Esophagus muscularis mucosa (tissue), 4 donors: ENCODE measurements around the gene ELAVL1. TPM values are rescaled to one million over a fixed set of nuclear protein-coding genes. Genes with fewer than 3 reads are reported as not detected.

Experiments used
- total RNA-seq, 4 donors: library from RNA; depleted of rRNA; stranded (reverse); fragments of >200 nt; gene quantifications; one replicate each; pipeline versions ENCODE4 v1.1.0 to v1.2.1, GENCODE V29; 2016

The ELAVL1 gene
- total RNA-seq, 4 donors from 2014 or later = 27.0 to 49.1 (median 38.3) TPM

Other genes starting within 250 kb of the ELAVL1 start
- not detected for gene CLEC4M, start 242.4 kb downstream of the ELAVL1 start, total RNA-seq
- gene EVI5L, start 175.4 kb downstream of the ELAVL1 start, total RNA-seq = 10 to 100 TPM; 19.9 to 42.0 (median 29.2) TPM
- gene PRR36, start 131.3 kb downstream of the ELAVL1 start, total RNA-seq = under 1 TPM in 1 of 4 donors, not detected in 3; 0.52 TPM
- gene LRRC8E, start 117.1 kb downstream of the ELAVL1 start, total RNA-seq = 1 to 10 TPM in 1 of 4 donors, under 1 TPM in 2, not detected in 1; 0.33 to 1.0 (median 0.46) TPM
- gene MAP2K7, start 101.8 kb downstream of the ELAVL1 start, total RNA-seq = 10 to 100 TPM; 17.2 to 31.9 (median 24.5) TPM
- 1 to 10 TPM; 2.2 to 8.3 (median 6.1) TPM for gene TGFBR3L, start 90.8 kb downstream of the ELAVL1 start, total RNA-seq
- gene SNAPC2, start 85.3 kb downstream of the ELAVL1 start, total RNA-seq = 10 to 100 TPM; 32.4 to 47.2 (median 35.0) TPM
- gene CTXN1, start 79.5 kb downstream of the ELAVL1 start, total RNA-seq = 10 to 100 TPM; 28.7 to 59.4 (median 49.2) TPM
- 100 to 1,000 TPM in 1 of 4 donors, 10 to 100 TPM in 3; 61.6 to 111 (median 98.5) TPM for gene TIMM44, start 62.0 kb downstream of the ELAVL1 start, total RNA-seq
- not detected for gene CCL25, start 47.1 kb upstream of the ELAVL1 start, total RNA-seq
- under 1 TPM in 1 of 4 donors, not detected in 3; under 0.01 TPM for gene FBN3, start 144.0 kb upstream of the ELAVL1 start, total RNA-seq
- gene CERS4, start 203.7 kb upstream of the ELAVL1 start, total RNA-seq = 10 to 100 TPM; 21.0 to 51.7 (median 29.2) TPM